Measurements from ENCODE around the gene KIF18A. TPM values are rescaled to one million over a fixed set of nuclear protein-coding genes. Genes with fewer than 3 reads are reported as not detected.
"Not testable (repeated sequence)": the region's sequence is repeated elsewhere in the genome, so short reads cannot be mapped to it uniquely, and the experiment has no call there.

KIF18A gene
- total and polyA plus RNA-seq, 2 experiments from 2014 or later, result 3.2 to 6.3 TPM

GRCh38 chr11:28137366-28137765 lies 29.4 kb upstream of the KIF18A start:
- Histone ChIP-seq H3K4me2 (no peak overlapping the region), H3K9me3 (ENCODE audit: low read depth) (peaks cover 9% of the 10 kb centered on the region), H4K20me1 (ENCODE audit: insufficient read depth, poor library complexity, severe bottlenecking) (no peaks in the 10 kb centered on the region), H2AFZ (no peak overlapping the region), H3K4me3 (no peak overlapping the region), H3K27me3 (no peaks in the 10 kb centered on the region), H3K79me2 (no peaks in the 10 kb centered on the region), H3K27ac (no peak overlapping the region), H3K36me3 (replicated peaks; ENCODE audit: insufficient read depth, low read depth) (peaks cover 11% of the 10 kb centered on the region), H3K9me2 (replicated peaks; ENCODE audit: insufficient read depth) (no peaks in the 10 kb centered on the region), H3K4me1 (ENCODE audit: insufficient read depth) (no peaks in the 10 kb centered on the region)
- no peak for DNase-seq (ENCODE audit: low spot score)
- TF ChIP-seq EZH2phosphoT487 (IDR thresholded peaks at IDR 0.05; ENCODE audit: low read depth, severe bottlenecking, unreplicated experiment), result no peak
- no peak for TF ChIP-seq EZH2 (IDR thresholded peaks at IDR 0.05; ENCODE audit: borderline replicate concordance)
- TF ChIP-seq, protein P1, sequence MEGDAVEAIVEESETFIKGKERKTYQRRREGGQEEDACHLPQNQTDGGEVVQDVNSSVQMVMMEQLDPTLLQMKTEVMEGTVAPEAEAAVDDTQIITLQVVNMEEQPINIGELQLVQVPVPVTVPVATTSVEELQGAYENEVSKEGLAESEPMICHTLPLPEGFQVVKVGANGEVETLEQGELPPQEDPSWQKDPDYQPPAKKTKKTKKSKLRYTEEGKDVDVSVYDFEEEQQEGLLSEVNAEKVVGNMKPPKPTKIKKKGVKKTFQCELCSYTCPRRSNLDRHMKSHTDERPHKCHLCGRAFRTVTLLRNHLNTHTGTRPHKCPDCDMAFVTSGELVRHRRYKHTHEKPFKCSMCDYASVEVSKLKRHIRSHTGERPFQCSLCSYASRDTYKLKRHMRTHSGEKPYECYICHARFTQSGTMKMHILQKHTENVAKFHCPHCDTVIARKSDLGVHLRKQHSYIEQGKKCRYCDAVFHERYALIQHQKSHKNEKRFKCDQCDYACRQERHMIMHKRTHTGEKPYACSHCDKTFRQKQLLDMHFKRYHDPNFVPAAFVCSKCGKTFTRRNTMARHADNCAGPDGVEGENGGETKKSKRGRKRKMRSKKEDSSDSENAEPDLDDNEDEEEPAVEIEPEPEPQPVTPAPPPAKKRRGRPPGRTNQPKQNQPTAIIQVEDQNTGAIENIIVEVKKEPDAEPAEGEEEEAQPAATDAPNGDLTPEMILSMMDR (IDR thresholded peaks at IDR 0.05; ENCODE audit: poor library complexity), result no peak
- WGBS (ENCODE audit: low lambda C conversion rate, missing lambda C conversion rate), result 98% methylated on average over 3 of the region's 3 CpGs

- not testable (repeated sequence) for H3K9me3 ChIP-seq (ENCODE audit: low read depth); DNase-seq (ENCODE audit: low spot score); H2AFZ ChIP-seq; H3K4me2 ChIP-seq; H4K20me1 ChIP-seq (ENCODE audit: insufficient read depth, poor library complexity, severe bottlenecking); H3K4me1 ChIP-seq (ENCODE audit: insufficient read depth); H3K79me2 ChIP-seq; H3K27me3 ChIP-seq; H3K9me2 ChIP-seq (replicated peaks; ENCODE audit: insufficient read depth); H3K27ac ChIP-seq; H3K4me3 ChIP-seq
- WGBS (ENCODE audit: low lambda C conversion rate, missing lambda C conversion rate), result 99% methylated on average over 4 of the region's 4 CpGs
- H3K36me3 ChIP-seq (replicated peaks; ENCODE audit: insufficient read depth, low read depth), result peaks cover 11% of the 10 kb centered on the region
These were observed 28.2 kb upstream of the KIF18A start for GRCh38 chr11:28136157-28136556.

DNA sequence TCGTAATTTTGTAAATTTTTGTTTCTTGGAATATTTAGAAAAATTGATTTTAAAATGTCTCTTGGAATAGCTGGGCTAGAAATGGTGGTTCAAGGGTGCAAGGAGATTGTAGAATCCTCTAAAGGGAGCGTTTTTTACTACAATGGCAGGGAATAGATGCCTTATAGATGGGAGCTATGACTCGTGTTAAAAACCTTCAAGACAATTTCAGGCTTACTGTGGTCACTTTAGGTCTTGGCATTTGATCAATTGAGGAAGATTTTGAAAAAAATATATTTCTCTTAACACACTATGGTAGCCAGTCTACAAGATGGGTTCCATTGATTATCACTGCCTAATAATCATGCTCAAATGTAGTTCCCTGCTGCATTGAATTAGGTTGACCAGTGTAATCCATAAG lies 25.2 kb upstream of the KIF18A start:
- WGBS (ENCODE audit: low lambda C conversion rate, missing lambda C conversion rate), result 95% methylated on average over 3 of the region's 3 CpGs
- DNase-seq (ENCODE audit: low spot score), result no peak
- Histone ChIP-seq H3K27me3 (no peaks in the 10 kb centered on the region), H3K9me2 (replicated peaks; ENCODE audit: insufficient read depth) (no peaks in the 10 kb centered on the region), H3K27ac (no peak overlapping the region), H3K4me3 (no peak overlapping the region), H4K20me1 (ENCODE audit: insufficient read depth, poor library complexity, severe bottlenecking) (no peaks in the 10 kb centered on the region), H3K9me3 (ENCODE audit: low read depth) (peaks cover 7% of the 10 kb centered on the region), H2AFZ (no peak overlapping the region), H3K79me2 (no peaks in the 10 kb centered on the region), H3K4me1 (ENCODE audit: insufficient read depth) (no peaks in the 10 kb centered on the region), H3K4me2 (no peak overlapping the region), H3K36me3 (replicated peaks; ENCODE audit: insufficient read depth, low read depth) (peaks cover 11% of the 10 kb centered on the region)
- TF ChIP-seq EZH2 (IDR thresholded peaks at IDR 0.05; ENCODE audit: borderline replicate concordance) (no peak), EZH2phosphoT487 (IDR thresholded peaks at IDR 0.05; ENCODE audit: low read depth, severe bottlenecking, unreplicated experiment) (no peak)
- TF ChIP-seq, protein P1 (IDR thresholded peaks at IDR 0.05; ENCODE audit: poor library complexity), result no peak

DNA sequence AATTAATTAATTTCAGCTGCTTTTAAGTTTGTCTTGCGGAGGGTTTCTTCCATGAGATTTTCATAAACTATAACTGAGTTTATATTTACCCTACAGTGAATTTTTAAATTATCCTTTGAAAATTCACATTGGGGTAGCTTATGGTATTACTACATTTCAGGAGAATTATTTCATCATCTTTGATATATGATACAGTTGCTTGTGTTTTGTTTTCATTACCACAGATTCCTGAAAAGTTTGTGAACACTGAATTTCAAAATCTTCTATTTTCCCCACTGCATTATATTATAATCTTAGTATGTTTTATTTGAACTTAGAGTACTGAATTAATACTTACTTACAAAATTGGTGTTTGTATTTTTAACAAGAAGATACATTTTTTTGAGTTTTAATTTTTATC lies 24.6 kb upstream of the KIF18A start:
- no peak for DNase-seq (ENCODE audit: low spot score)
- H3K9me2 ChIP-seq (replicated peaks; ENCODE audit: insufficient read depth), result no peaks in the 10 kb centered on the region
- TF ChIP-seq EZH2phosphoT487 (IDR thresholded peaks at IDR 0.05; ENCODE audit: low read depth, severe bottlenecking, unreplicated experiment) (no peak), EZH2 (IDR thresholded peaks at IDR 0.05; ENCODE audit: borderline replicate concordance) (no peak)
- TF ChIP-seq, protein P1 (IDR thresholded peaks at IDR 0.05; ENCODE audit: poor library complexity), result no peak
- no peak overlapping the region for H3K27ac ChIP-seq
- H2AFZ ChIP-seq, result no peak overlapping the region
- 92% methylated on average over 1 of the region's 1 CpG for WGBS (ENCODE audit: low lambda C conversion rate, missing lambda C conversion rate)
- no peak overlapping the region for H3K4me3 ChIP-seq
- H3K9me3 ChIP-seq (ENCODE audit: low read depth), result peaks cover 1% of the 10 kb centered on the region
- H3K36me3 ChIP-seq (replicated peaks; ENCODE audit: insufficient read depth, low read depth), result peaks cover 11% of the 10 kb centered on the region
- H3K27me3 ChIP-seq, result no peaks in the 10 kb centered on the region
- no peaks in the 10 kb centered on the region for H3K79me2 ChIP-seq
- H4K20me1 ChIP-seq (ENCODE audit: insufficient read depth, poor library complexity, severe bottlenecking), result no peaks in the 10 kb centered on the region
- H3K4me2 ChIP-seq, result no peak overlapping the region
- no peaks in the 10 kb centered on the region for H3K4me1 ChIP-seq (ENCODE audit: insufficient read depth)
